GM12892 (cell line): ENCODE results near the gene SPINK1.

Experiments used
- POLR2A ChIP-seq: IDR thresholded peaks from 2 replicates; pipeline ENCODE4 v1.6.1; 2011; ENCODE audit warnings: low read depth, low read length, control low read depth
- POLR2AphosphoS5 ChIP-seq: IDR thresholded peaks from 2 replicates; pipeline ENCODE4 v1.6.1; 2011; ENCODE audit warnings: low read depth, low read length, control low read depth

DNA sequence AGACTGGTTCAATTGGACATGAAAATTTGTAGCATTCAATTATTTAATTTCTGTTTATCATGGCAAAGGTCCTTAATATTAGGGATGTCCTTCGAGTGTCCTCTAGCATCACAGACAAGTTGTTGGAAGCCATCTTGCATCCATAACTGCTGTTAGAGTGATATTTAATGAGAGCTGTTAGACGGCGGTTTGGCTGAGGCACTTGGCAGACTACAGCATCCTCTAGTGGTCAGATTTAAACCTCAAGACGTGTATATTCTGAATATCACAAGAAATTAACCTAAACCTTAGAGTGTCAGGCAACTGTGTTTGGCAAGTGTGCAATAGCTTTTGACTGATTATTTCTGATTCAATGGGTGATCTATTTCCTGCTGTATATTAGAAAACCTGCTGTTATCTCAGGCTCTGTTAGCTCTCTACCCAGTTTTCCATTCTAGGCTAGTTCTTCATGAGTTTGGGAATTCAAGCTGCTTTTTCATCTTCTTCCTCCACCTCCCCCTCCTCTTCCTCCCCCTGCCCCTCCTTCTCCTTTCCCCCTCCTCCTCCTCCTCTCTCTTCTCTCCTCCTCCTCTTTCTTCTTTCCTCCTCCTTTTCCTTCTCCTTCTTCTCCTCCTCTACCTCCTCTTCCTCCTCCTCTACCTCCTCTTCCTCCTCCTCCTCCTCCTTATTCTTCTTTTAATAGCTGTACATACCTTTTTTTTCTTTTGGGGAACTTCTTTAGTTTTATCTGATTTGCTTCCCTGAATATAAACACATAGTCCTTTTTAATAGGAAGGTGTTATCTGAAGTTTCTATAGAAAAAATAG is 8.6 kb downstream of the SPINK1 start:
- TF ChIP-seq POLR2AphosphoS5 (no peak), POLR2A (no peak)
